K562 (cell line): ENCODE measurements around the gene IFITM2. TPM values are rescaled to one million over a fixed set of nuclear protein-coding genes. Genes with fewer than 3 reads are reported as not detected.

Experiments used
- ATAC-seq: fragments of 200-7000 bp; cut with Tn5 transposase; 3 replicates; pipeline ENCODE4 v1.9.1; 2020; ENCODE audit warnings: moderate library complexity
- BruUV-seq: library from RNA; stranded (reverse); fragments of 400-500 nt; replicated peaks from 2 replicates; lab custom pipeline; 2021; lab: Mats Ljungman, UMichigan
- CTCF ChIA-PET: fragments of 300-600 bp; formaldehyde crosslinking; extraction: SDS; loops from one replicate; lab custom pipeline; 2021; ENCODE audit warnings: low intra/inter-chr PET ratio; lab: Yijun Ruan, JAX
- POLR2A ChIA-PET: fragments of 300-600, 350-650 bp; sonication (Branson Sonifier 250); formaldehyde crosslinking; extraction: SDS; loops from one replicate; lab custom pipeline; 2021; ENCODE audit warnings: antibody characterized with exemption, inconsistent platforms; lab: Yijun Ruan, JAX
- DNase-seq, 4 experiments: peaks; one replicate each; pipeline versions ENCODE4 v3.0.0 to v3.0.0-alpha.2; 2011 to 2018; ENCODE audit warnings: low spot score in 3 of 4, mixed read lengths in 3 of 4; ENCODE audit errors: extremely low read depth in 1 of 4
- FAIRE-seq: peaks from 2 replicates; lab custom pipeline; 2011; peaks lifted over from hg19 to GRCh38; lab: Jason Lieb, UNC
- H2AFZ ChIP-seq: 2 replicates; pipeline ENCODE4 v1.6.0; 2011; ENCODE audit warnings: low read depth, low read length, control low read depth, inconsistent platforms
- H3K27ac ChIP-seq: fragments of 200-600 bp; 3 replicates; pipeline ENCODE4 v1.8.0; 2011; ENCODE audit warnings: low read depth, mild to moderate bottlenecking, control low read depth, inconsistent platforms, low read length, moderate library complexity, mixed read lengths; ENCODE audit errors: extremely low read depth
- H3K27me3 ChIP-seq, 2 experiments: fragments of 300-600 bp in 1 of 2; 2 replicates in 1 of 2; 3 replicates in 1 of 2; pipeline versions ENCODE4 v1.6.0 to v1.8.0; 2011; ENCODE audit warnings: inconsistent platforms in 2 of 2, low read length in 2 of 2, mild to moderate bottlenecking in 1 of 2, mixed read lengths in 1 of 2, moderate library complexity in 1 of 2; ENCODE audit not compliant: control insufficient read depth in 2 of 2, insufficient read depth in 2 of 2
- H3K36me3 ChIP-seq: fragments of 300-600 bp; 3 replicates; pipeline ENCODE4 v1.8.0; 2011; ENCODE audit warnings: mild to moderate bottlenecking, low read length, inconsistent platforms; ENCODE audit not compliant: control insufficient read depth, insufficient read depth
- H3K4me1 ChIP-seq, 2 experiments: fragments of 200-600 bp in 1 of 2; replicated peaks in 1 of 2; 2 replicates in 1 of 2; 3 replicates in 1 of 2; pipeline versions ENCODE4 v1.5.1 to v1.8.0; 2011; ENCODE audit warnings: inconsistent platforms in 2 of 2, low read length in 2 of 2, mild to moderate bottlenecking in 1 of 2, mixed read lengths in 1 of 2, moderate library complexity in 1 of 2; ENCODE audit not compliant: control insufficient read depth in 2 of 2, insufficient read depth in 2 of 2
- H3K4me2 ChIP-seq: 2 replicates; pipeline ENCODE4 v1.6.1; 2011; ENCODE audit warnings: low read length, control low read depth, inconsistent platforms, mixed read lengths; ENCODE audit not compliant: insufficient read depth
- H3K4me3 ChIP-seq: fragments of 200-600 bp; sonication (generic), shearing (Covaris generic); 2 replicates; pipeline ENCODE4 v1.5.1; 2016; ENCODE audit warnings: control low read depth, inconsistent platforms
- H3K79me2 ChIP-seq: fragments of 200-600 bp; 3 replicates; pipeline ENCODE4 v1.8.0; 2011; ENCODE audit warnings: low read length, inconsistent platforms; ENCODE audit not compliant: control insufficient read depth, insufficient read depth
- H3K9ac ChIP-seq, 2 experiments: 2 replicates each; pipeline versions ENCODE4 v1.6.0 to v1.6.1; 2011; ENCODE audit warnings: low read depth in 2 of 2, low read length in 2 of 2, control low read depth in 1 of 2, inconsistent platforms in 1 of 2, mild to moderate bottlenecking in 1 of 2, mixed read lengths in 1 of 2; ENCODE audit not compliant: insufficient read depth in 1 of 2
- H3K9me1 ChIP-seq: one replicate; pipeline ENCODE4 v1.6.0; 2011; ENCODE audit warnings: inconsistent platforms, mild to moderate bottlenecking, low read length, moderate library complexity; ENCODE audit not compliant: control insufficient read depth, insufficient read depth
- H3K9me3 ChIP-seq: replicated peaks from 2 replicates; pipeline ENCODE4 v1.5.1; 2011; ENCODE audit warnings: low read depth, low read length, inconsistent platforms; ENCODE audit not compliant: control insufficient read depth, insufficient read depth
- H4K20me1 ChIP-seq: replicated peaks from 2 replicates; pipeline ENCODE4 v1.6.1; 2011; ENCODE audit warnings: low read length, inconsistent platforms, mixed read lengths; ENCODE audit not compliant: control insufficient read depth, insufficient read depth
- FOXP1 ChIP-seq: sonication (generic); formaldehyde crosslinking; IDR thresholded peaks from 2 replicates; pipeline ENCODE4 v1.8.0; 2022; ENCODE audit warnings: mild to moderate bottlenecking, missing genetic modification reagents
- KDM5B ChIP-seq: fragments of 200-600 bp; sonication (generic); IDR thresholded peaks from 2 replicates; pipeline ENCODE4 v1.6.1; 2012; ENCODE audit warnings: low read depth, mild to moderate bottlenecking, moderate library complexity, low read length, control low read depth, inconsistent platforms; ENCODE audit not compliant: insufficient replicate concordance
- MGA ChIP-seq: fragments of 450-650 bp; IDR thresholded peaks from 2 replicates; pipeline ENCODE4 v1.6.1; 2016; ENCODE audit warnings: mild to moderate bottlenecking, moderate library complexity
- MTA2 ChIP-seq: fragments of 450-650 bp; IDR thresholded peaks from 2 replicates; pipeline ENCODE4 v1.6.1; 2016; ENCODE audit warnings: low read depth
- POLR2G ChIP-seq: fragments of 200-400 bp; formaldehyde crosslinking; IDR thresholded peaks from 2 replicates; pipeline ENCODE4 v1.6.1; 2017; ENCODE audit warnings: low read depth, mild to moderate bottlenecking, antibody characterized with exemption, low read length, moderate library complexity
- RBFOX2 ChIP-seq: fragments of 200-400 bp; formaldehyde crosslinking; IDR thresholded peaks from 2 replicates; pipeline ENCODE4 v1.6.1; 2017; ENCODE audit warnings: low read depth, mild to moderate bottlenecking, low read length, moderate library complexity
- ZBTB7A ChIP-seq: IDR thresholded peaks from 2 replicates; pipeline ENCODE4 v1.6.1; 2011; ENCODE audit warnings: low read depth, mild to moderate bottlenecking, low read length, moderate library complexity, borderline replicate concordance; ENCODE audit not compliant: control insufficient read depth
- ZKSCAN1 ChIP-seq: fragments of 150-350 bp; IDR thresholded peaks from 2 replicates; pipeline ENCODE4 v1.6.1; 2016; ENCODE audit warnings: low read depth, low read length
- ZNF395 ChIP-seq: fragments of 200-800 bp; sonication (Bioruptor generic); IDR thresholded peaks from 2 replicates; pipeline ENCODE4 v1.6.1; 2017; ENCODE audit warnings: missing genetic modification characterization, missing compliant biosample characterization
- WGBS: fragments of 100-300 bp; shearing (Covaris generic); methylation state at CpG from one replicate; pipeline ENCODE4 v1.1.6; 2016; ENCODE audit warnings: low coverage, mixed read lengths; ENCODE audit not compliant: insufficient coverage; ENCODE audit errors: missing lambda C conversion rate; 5-methylcytosine and 5-hydroxymethylcytosine counted together
- in situ Hi-C: fragments of 300-500 bp; cut with MboI; formaldehyde crosslinking; loops from 4 replicates; pipeline ENCODE4 v1.15.0; 2018; ENCODE audit warnings: inconsistent platforms, mixed read lengths
- intact Hi-C: fragments of 100-400 bp; cut with micrococcal nuclease; formaldehyde crosslinking; loops from 2 replicates; pipeline ENCODE4 v1.14.2; 2022
- polyA plus RNA-seq, 8 experiments: library from polyadenylated mRNA; depleted of rRNA in 4 of 8; stranded (reverse) in 5 of 8; unstranded in 3 of 8; fragments of >200 nt; fragmentation: Nextera tagmentation in 2 of 8; fragmentation: Illumina TruSeq in 1 of 8; extraction: Ambion mirVana in 2 of 8; extraction: Trizol in 1 of 8; gene quantifications; 2 replicates each; pipeline versions ENCODE4 v1.2.1 to v1.2.3, GENCODE V29; 2011 to 2014; ENCODE audit warnings: inconsistent platforms in 1 of 8, missing spikeins in 1 of 8
- total RNA-seq, 7 experiments: library from RNA; depleted of rRNA in 6 of 7; stranded (reverse); fragments of >200 nt in 6 of 7; fragmentation: Illumina TruSeq in 2 of 7; extraction: Trizol in 2 of 7; gene quantifications; 2 replicates each; pipeline versions ENCODE4 v1.2.1 to v1.2.3, GENCODE V29; 2011 to 2021; ENCODE audit warnings: low replicate concordance in 1 of 7

Gene IFITM2
- total and polyA plus RNA-seq, 9 of the 15 experiments (the other 6 are each of a cell fraction or from before 2014, with no cell fraction given) = 52.8 to 4,872 (median 356) TPM

GRCh38 chr11:330307-330693 lies 22.7 kb downstream of the IFITM2 start:
- Histone ChIP-seq H3K4me2 (peak overlapping the region; percentile 67), H3K9me1 (no peaks in the 10 kb centered on the region), H2AFZ (no peak overlapping the region), H3K79me2 (peaks cover 29% of the 10 kb centered on the region), H3K27me3 (no peaks in the 10 kb centered on the region), H3K36me3 (no peaks in the 10 kb centered on the region), H4K20me1 (no peaks in the 10 kb centered on the region), H3K4me3 (no peak overlapping the region), H3K9ac (peak overlapping the region; percentile 58 to 77), H3K27ac (peak overlapping the region; percentile 79), H3K4me1 (peaks cover 50 to 58% of the 10 kb centered on the region in 2 experiments), H3K9me3 (peaks cover 7% of the 10 kb centered on the region; the same call in 1 of the 2 replicates)
- no TSS peak for BruUV-seq
- FAIRE-seq = no peak
- no peak for DNase-seq
- WGBS = 60% methylated on average over 12 of the region's 14 CpGs
- intact Hi-C loops = no loop called here
- in situ Hi-C loops = no loop called here
- no peak for ATAC-seq
- POLR2A ChIA-PET = interaction anchor here (0.6 to 3.1 kb wide), 14 partner anchors 10 to 1063 kb away, joined by 3 to 21 read pairs (median 4); partner anchors contain the start of genes BET1L and RIC8A
- CTCF ChIA-PET = no interaction called here
- TF ChIP-seq ZBTB7A (peak; percentile 23; the same call in 1 of the 2 replicates), RBFOX2 (peak; percentile 49; the same call in 1 of the 2 replicates), POLR2G (peak; percentile 58), FOXP1 (CRISPR knock-in tag) (no peak), MTA2 (no peak), KDM5B (peak; percentile 15), ZNF395 (CRISPR knock-in tag) (0 out of 2 replicates have a peak, but pooled peaks have one; percentile 18), MGA (peak; percentile 82), ZKSCAN1 (no peak)
